ENCODE results near the gene ASIP.

ASIP gene

DNA sequence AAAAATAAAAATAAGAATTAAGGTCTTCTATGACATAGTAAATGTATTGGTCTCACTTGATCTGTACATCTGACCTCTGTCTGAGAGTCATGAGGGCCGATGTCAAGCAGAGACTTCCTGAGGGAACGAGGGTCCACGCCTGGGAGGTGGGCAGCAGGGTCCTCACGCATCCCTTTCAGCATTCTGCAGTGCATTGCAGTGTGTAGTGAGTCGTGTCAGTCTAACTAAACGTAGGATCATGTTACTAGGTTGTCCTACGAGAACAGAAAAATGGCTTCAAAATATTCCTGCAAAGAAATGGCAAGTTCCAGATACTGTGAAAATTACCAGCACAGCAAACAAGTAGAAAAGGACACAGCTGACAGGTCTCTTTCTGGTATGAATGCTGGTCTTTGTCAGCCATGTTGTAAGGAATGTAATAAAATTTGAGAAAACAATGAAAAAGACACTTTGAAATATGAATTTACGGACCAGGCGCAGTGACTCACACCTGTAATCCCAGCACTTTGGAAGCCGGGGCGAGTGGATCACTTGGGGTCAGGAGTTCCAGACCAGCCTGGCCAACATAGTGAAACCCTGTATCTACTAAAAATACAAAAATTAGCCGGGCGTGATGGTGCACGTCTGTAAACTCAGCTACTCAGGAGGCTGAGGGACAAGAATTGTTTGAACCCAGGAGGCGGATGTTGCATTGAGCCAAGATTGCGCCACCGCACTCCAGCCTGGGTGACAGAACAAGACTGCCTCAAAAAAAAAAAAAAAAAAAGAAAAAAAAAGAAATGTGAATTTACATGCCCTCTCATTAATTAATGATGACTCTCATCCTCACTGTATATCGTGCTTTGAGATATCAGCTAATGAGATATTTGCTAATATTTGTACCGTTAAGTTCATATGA lies 64.4 kb downstream of the ASIP start:
- Histone ChIP-seq H3K27me3 (ENCODE audit: control insufficient read depth, insufficient read depth, low read length) (no peaks in the 10 kb centered on the region), H3K9ac (ENCODE audit: low read length) (no peak overlapping the region), H3K4me1 (ENCODE audit: control insufficient read depth, insufficient read depth, low read length) (peaks cover 17% of the 10 kb centered on the region), H3K9me3 (ENCODE audit: control insufficient read depth, low read length) (no peaks in the 10 kb centered on the region), H3K36me3 (ENCODE audit: control insufficient read depth, insufficient read depth, low read length) (no peaks in the 10 kb centered on the region), H3K4me3 (ENCODE audit: low read length) (no peak overlapping the region)

DNA sequence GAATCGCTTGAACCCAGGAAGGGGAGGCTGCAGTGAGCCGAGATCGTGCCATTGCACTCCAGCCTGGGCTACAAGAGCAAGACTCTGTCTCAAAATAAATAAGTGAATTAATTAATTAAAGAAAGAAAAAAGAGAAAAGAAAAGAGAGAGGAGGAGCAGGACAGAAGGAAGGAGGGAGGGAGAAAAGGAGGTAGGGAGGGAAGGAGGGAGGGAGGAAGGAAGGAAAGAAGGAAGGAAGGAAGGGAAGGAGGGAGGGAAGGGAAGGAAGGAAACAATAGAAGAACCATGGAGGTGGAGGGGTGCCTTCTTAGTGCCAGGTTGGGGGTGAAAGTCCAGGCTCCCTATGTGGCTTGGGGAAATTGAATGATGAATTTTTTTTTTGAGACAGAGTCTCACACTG lies 68.5 kb downstream of the ASIP start:
- no peaks in the 10 kb centered on the region for H3K27me3 ChIP-seq (ENCODE audit: control insufficient read depth, insufficient read depth, low read length)
- H3K4me1 ChIP-seq (ENCODE audit: control insufficient read depth, insufficient read depth, low read length), result peaks cover 18% of the 10 kb centered on the region
- H3K9ac ChIP-seq (ENCODE audit: low read length), result no peak overlapping the region
- H3K4me3 ChIP-seq (ENCODE audit: low read length), result no peak overlapping the region
- no peaks in the 10 kb centered on the region for H3K36me3 ChIP-seq (ENCODE audit: control insufficient read depth, insufficient read depth, low read length)
- H3K9me3 ChIP-seq (ENCODE audit: control insufficient read depth, low read length), result no peaks in the 10 kb centered on the region

GRCh38 chr20:34310481-34311117 lies 69.4 kb downstream of the ASIP start:
- H3K4me1 ChIP-seq (ENCODE audit: control insufficient read depth, insufficient read depth, low read length), result peaks cover 18% of the 10 kb centered on the region
- no peak overlapping the region for H3K4me3 ChIP-seq (ENCODE audit: low read length)
- no peaks in the 10 kb centered on the region for H3K9me3 ChIP-seq (ENCODE audit: control insufficient read depth, low read length)
- no peaks in the 10 kb centered on the region for H3K27me3 ChIP-seq (ENCODE audit: control insufficient read depth, insufficient read depth, low read length)
- H3K36me3 ChIP-seq (ENCODE audit: control insufficient read depth, insufficient read depth, low read length), result no peaks in the 10 kb centered on the region
- no peak overlapping the region for H3K9ac ChIP-seq (ENCODE audit: low read length)

DNA sequence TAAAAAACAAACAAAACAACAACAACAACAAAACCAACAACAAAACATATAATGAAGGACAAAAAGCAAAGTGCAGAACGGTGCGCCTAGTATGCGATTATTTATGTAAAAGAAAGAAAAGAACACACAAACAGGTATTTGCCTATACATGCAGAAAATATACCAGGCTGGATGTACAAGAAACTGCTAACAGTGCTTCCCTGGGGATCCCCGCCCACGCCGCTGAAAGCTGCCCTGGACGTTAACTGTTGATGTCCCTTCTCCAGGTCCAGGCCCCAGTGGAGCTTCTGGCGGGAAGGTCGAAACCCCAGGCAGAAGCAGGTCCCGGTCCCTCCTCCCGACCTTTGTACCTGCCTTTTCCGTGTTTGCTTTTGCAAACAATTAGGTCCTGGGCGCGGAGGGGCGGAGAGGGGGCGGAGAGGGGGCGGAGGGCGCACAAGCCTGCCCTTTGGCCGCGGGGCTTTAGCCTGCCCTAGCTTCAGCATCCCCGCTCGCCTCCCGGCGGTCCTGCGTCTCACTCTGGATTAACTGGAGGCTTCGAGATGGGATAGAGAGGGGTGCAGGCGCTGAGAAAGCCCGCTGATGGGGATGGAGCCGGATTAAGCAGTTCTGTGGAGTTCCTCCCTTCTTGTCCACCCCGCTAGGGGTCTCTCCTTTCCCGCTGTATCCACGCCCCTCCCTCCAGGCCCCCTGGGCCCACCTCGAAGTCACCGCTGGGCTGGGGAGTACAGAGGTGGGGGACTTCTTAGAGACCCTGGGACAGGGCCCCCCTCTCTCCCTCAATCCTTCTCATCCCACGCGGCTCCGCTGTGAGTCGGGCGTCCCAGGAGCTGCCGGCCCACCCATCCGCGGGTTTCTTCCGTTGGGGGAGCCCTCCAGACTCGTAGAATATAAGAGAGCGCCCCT lies 70.1 kb downstream of the ASIP start:
- Histone ChIP-seq H3K27me3 (ENCODE audit: control insufficient read depth, insufficient read depth, low read length) (no peaks in the 10 kb centered on the region), H3K4me3 (ENCODE audit: low read length) (peak overlapping the region; percentile 7), H3K4me1 (ENCODE audit: control insufficient read depth, insufficient read depth, low read length) (peaks cover 18% of the 10 kb centered on the region), H3K36me3 (ENCODE audit: control insufficient read depth, insufficient read depth, low read length) (no peaks in the 10 kb centered on the region), H3K9ac (ENCODE audit: low read length) (no peak overlapping the region), H3K9me3 (ENCODE audit: control insufficient read depth, low read length) (no peaks in the 10 kb centered on the region)

GRCh38 chr20:34312024-34312460 lies 70.8 kb downstream of the ASIP start:
- Histone ChIP-seq H3K4me3 (ENCODE audit: low read length) (peak overlapping the region; percentile 7), H3K27me3 (ENCODE audit: control insufficient read depth, insufficient read depth, low read length) (no peaks in the 10 kb centered on the region), H3K9ac (ENCODE audit: low read length) (no peak overlapping the region), H3K4me1 (ENCODE audit: control insufficient read depth, insufficient read depth, low read length) (peaks cover 18% of the 10 kb centered on the region), H3K36me3 (ENCODE audit: control insufficient read depth, insufficient read depth, low read length) (no peaks in the 10 kb centered on the region), H3K9me3 (ENCODE audit: control insufficient read depth, low read length) (no peaks in the 10 kb centered on the region)

GRCh38 chr20:34312544-34313217 lies 71.5 kb downstream of the ASIP start:
- H3K36me3 ChIP-seq (ENCODE audit: control insufficient read depth, insufficient read depth, low read length), result no peaks in the 10 kb centered on the region
- H3K4me3 ChIP-seq (ENCODE audit: low read length), result no peak overlapping the region
- H3K27me3 ChIP-seq (ENCODE audit: control insufficient read depth, insufficient read depth, low read length), result no peaks in the 10 kb centered on the region
- H3K9me3 ChIP-seq (ENCODE audit: control insufficient read depth, low read length), result no peaks in the 10 kb centered on the region
- peak overlapping the region; percentile 30 for H3K9ac ChIP-seq (ENCODE audit: low read length)
- peaks cover 18% of the 10 kb centered on the region for H3K4me1 ChIP-seq (ENCODE audit: control insufficient read depth, insufficient read depth, low read length)

DNA sequence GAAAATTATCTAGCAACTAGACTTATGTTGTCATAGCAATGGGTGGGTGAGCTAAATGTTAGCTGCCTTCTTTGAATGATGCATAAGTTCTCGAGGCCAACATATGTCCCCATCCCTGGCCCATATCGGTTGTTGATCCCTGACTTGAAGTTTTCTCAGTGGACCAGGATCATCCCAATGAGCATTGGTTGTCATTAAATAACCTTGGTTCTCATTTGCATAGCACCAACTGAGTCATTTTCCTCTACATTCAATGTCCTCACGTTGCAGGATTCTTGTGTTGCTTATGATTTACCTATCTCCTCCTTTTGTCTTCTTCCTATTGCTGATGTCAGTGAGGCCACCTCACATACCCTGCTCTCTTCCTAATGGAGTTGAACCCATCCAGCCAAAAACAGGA lies 74.0 kb downstream of the ASIP start:
- Histone ChIP-seq H3K4me3 (ENCODE audit: low read length) (no peak overlapping the region), H3K4me1 (ENCODE audit: control insufficient read depth, insufficient read depth, low read length) (peaks cover 28% of the 10 kb centered on the region), H3K9me3 (ENCODE audit: control insufficient read depth, low read length) (no peaks in the 10 kb centered on the region), H3K36me3 (ENCODE audit: control insufficient read depth, insufficient read depth, low read length) (no peaks in the 10 kb centered on the region), H3K27me3 (ENCODE audit: control insufficient read depth, insufficient read depth, low read length) (no peaks in the 10 kb centered on the region), H3K9ac (ENCODE audit: low read length) (no peak overlapping the region)

- no peaks in the 10 kb centered on the region for H3K9me3 ChIP-seq (ENCODE audit: control insufficient read depth, low read length)
- H3K4me3 ChIP-seq (ENCODE audit: low read length), result no peak overlapping the region
- H3K4me1 ChIP-seq (ENCODE audit: control insufficient read depth, insufficient read depth, low read length), result peaks cover 23% of the 10 kb centered on the region
- H3K27me3 ChIP-seq (ENCODE audit: control insufficient read depth, insufficient read depth, low read length), result no peaks in the 10 kb centered on the region
- no peaks in the 10 kb centered on the region for H3K36me3 ChIP-seq (ENCODE audit: control insufficient read depth, insufficient read depth, low read length)
- no peak overlapping the region for H3K9ac ChIP-seq (ENCODE audit: low read length)
Observed at GRCh38 chr20:34316196-34316814, 75.1 kb downstream of the ASIP start.

Data from mucosa of stomach (tissue), 1 donor.